ENCODE results near the gene GALNT10.

Gene GALNT10

GRCh38 chr5:154401931-154402330, 211.4 kb downstream of the GALNT10 start:
- no peak overlapping the region for H2AK5ac ChIP-seq (ENCODE audit: low read depth, low read length)
- no peak overlapping the region for H4K8ac ChIP-seq (ENCODE audit: low read depth, low read length)
- H2BK120ac ChIP-seq (ENCODE audit: low read depth, low read length) = no peak overlapping the region
- no peak overlapping the region for H3K18ac ChIP-seq (ENCODE audit: low read length)
- no peak overlapping the region for H3K4me3 ChIP-seq (ENCODE audit: low read length in 2 of 2)
- H3K9me3 ChIP-seq (replicated peaks in 1 of 2; ENCODE audit: control insufficient read depth in 2 of 2, insufficient read depth in 1 of 2, low read depth in 1 of 2, low read length in 2 of 2) = no peaks in the 10 kb centered on the region
- H3K79me1 ChIP-seq (ENCODE audit: low read depth, low read length) = no peaks in the 10 kb centered on the region
- H3K4me1 ChIP-seq (ENCODE audit: control insufficient read depth in 2 of 2, insufficient read depth in 1 of 2, low read depth in 1 of 2, low read length in 2 of 2) = peaks cover 5 to 6% of the 10 kb centered on the region in 2 donors
- no peak overlapping the region for H2BK5ac ChIP-seq (ENCODE audit: low read length)
- H2BK15ac ChIP-seq (ENCODE audit: low read length) = no peak overlapping the region
- peaks cover 0 to 3% (median 0%) of the 10 kb centered on the region in 3 experiments for H3K27me3 ChIP-seq (ENCODE audit: control insufficient read depth in 3 of 3, insufficient read depth in 3 of 3, low read depth in 1 of 3, low read length in 3 of 3)
- no peak overlapping the region for H3K9ac ChIP-seq (ENCODE audit: low read depth, low read length, poor library complexity)
- no peak overlapping the region for H2AFZ ChIP-seq (ENCODE audit: low read length)
- no CpG with 5 or more reads among the region's 9 CpGs for WGBS, 2 donors (ENCODE audit: extremely low coverage in 2 of 2, insufficient read length in 2 of 2, insufficient replicate concordance in 1 of 2)
- peaks cover 0 to 9% of the 10 kb centered on the region in 2 donors for H3K36me3 ChIP-seq (replicated peaks in 1 of 2; ENCODE audit: control insufficient read depth in 2 of 2, insufficient read depth in 2 of 2, low read length in 2 of 2)
- H3K4me2 ChIP-seq (ENCODE audit: insufficient read depth, low read length, poor library complexity, severe bottlenecking) = no peak overlapping the region
- H2BK12ac ChIP-seq (ENCODE audit: low read length) = no peak overlapping the region
- no peak overlapping the region for H3K27ac ChIP-seq (replicated peaks; ENCODE audit: low read length)
- no peak overlapping the region for H3K4ac ChIP-seq (ENCODE audit: low read length)
- H3K14ac ChIP-seq (ENCODE audit: low read length) = no peak overlapping the region
- H4K91ac ChIP-seq (ENCODE audit: low read depth, low read length, poor library complexity) = no peak overlapping the region
- no peak for DNase-seq (ENCODE audit: low spot score)
- H3K23ac ChIP-seq (ENCODE audit: low read depth, low read length, poor library complexity) = no peak overlapping the region

GRCh38 chr5:154402611-154403010, 212.1 kb downstream of the GALNT10 start:
- Histone ChIP-seq H3K9me3 (replicated peaks in 1 of 2; ENCODE audit: control insufficient read depth in 2 of 2, insufficient read depth in 1 of 2, low read depth in 1 of 2, low read length in 2 of 2) (no peaks in the 10 kb centered on the region), H4K91ac (ENCODE audit: low read depth, low read length, poor library complexity) (no peak overlapping the region), H2BK120ac (ENCODE audit: low read depth, low read length) (no peak overlapping the region), H2AK5ac (ENCODE audit: low read depth, low read length) (no peak overlapping the region), H3K23ac (ENCODE audit: low read depth, low read length, poor library complexity) (no peak overlapping the region), H3K79me1 (ENCODE audit: low read depth, low read length) (no peaks in the 10 kb centered on the region), H3K27ac (replicated peaks; ENCODE audit: low read length) (no peak overlapping the region), H2AFZ (ENCODE audit: low read length) (no peak overlapping the region), H3K4me1 (ENCODE audit: control insufficient read depth in 2 of 2, insufficient read depth in 1 of 2, low read depth in 1 of 2, low read length in 2 of 2) (peaks cover 5 to 6% of the 10 kb centered on the region in 2 donors), H3K9ac (ENCODE audit: low read depth, low read length, poor library complexity) (no peak overlapping the region), H2BK15ac (ENCODE audit: low read length) (peak overlapping the region; percentile 44), H3K18ac (ENCODE audit: low read length) (no peak overlapping the region), H3K4ac (ENCODE audit: low read length) (no peak overlapping the region), H2BK5ac (ENCODE audit: low read length) (no peak overlapping the region), H2BK12ac (ENCODE audit: low read length) (no peak overlapping the region), H3K14ac (ENCODE audit: low read length) (no peak overlapping the region), H3K4me2 (ENCODE audit: insufficient read depth, low read length, poor library complexity, severe bottlenecking) (no peak overlapping the region), H3K27me3 (ENCODE audit: control insufficient read depth in 3 of 3, insufficient read depth in 3 of 3, low read depth in 1 of 3, low read length in 3 of 3) (peaks cover 0 to 3% (median 0%) of the 10 kb centered on the region in 3 experiments), H4K8ac (ENCODE audit: low read depth, low read length) (no peak overlapping the region), H3K36me3 (replicated peaks in 1 of 2; ENCODE audit: control insufficient read depth in 2 of 2, insufficient read depth in 2 of 2, low read length in 2 of 2) (peaks cover 0 to 5% of the 10 kb centered on the region in 2 donors), H3K4me3 (ENCODE audit: low read length in 2 of 2) (no peak overlapping the region)
- WGBS, 2 donors (ENCODE audit: extremely low coverage in 2 of 2, insufficient read length in 2 of 2, insufficient replicate concordance in 1 of 2) = no CpG with 5 or more reads among the region's 10 CpGs
- DNase-seq (ENCODE audit: low spot score) = no peak

- H3K4me1 ChIP-seq (ENCODE audit: control insufficient read depth in 2 of 2, insufficient read depth in 1 of 2, low read depth in 1 of 2, low read length in 2 of 2) = peaks cover 5 to 6% of the 10 kb centered on the region in 2 donors
- no peak overlapping the region for H4K91ac ChIP-seq (ENCODE audit: low read depth, low read length, poor library complexity)
- H3K9me3 ChIP-seq (replicated peaks in 1 of 2; ENCODE audit: control insufficient read depth in 2 of 2, insufficient read depth in 1 of 2, low read depth in 1 of 2, low read length in 2 of 2) = no peaks in the 10 kb centered on the region
- no peak overlapping the region for H2BK120ac ChIP-seq (ENCODE audit: low read depth, low read length)
- H3K18ac ChIP-seq (ENCODE audit: low read length) = no peak overlapping the region
- H3K4me2 ChIP-seq (ENCODE audit: insufficient read depth, low read length, poor library complexity, severe bottlenecking) = no peak overlapping the region
- WGBS, 2 donors (ENCODE audit: extremely low coverage in 2 of 2, insufficient read length in 2 of 2, insufficient replicate concordance in 1 of 2) = no CpG with 5 or more reads among the region's 4 CpGs
- no peak for DNase-seq (ENCODE audit: low spot score)
- peaks cover 0 to 5% of the 10 kb centered on the region in 2 donors for H3K36me3 ChIP-seq (replicated peaks in 1 of 2; ENCODE audit: control insufficient read depth in 2 of 2, insufficient read depth in 2 of 2, low read length in 2 of 2)
- H3K14ac ChIP-seq (ENCODE audit: low read length) = no peak overlapping the region
- H3K4ac ChIP-seq (ENCODE audit: low read length) = no peak overlapping the region
- H2BK5ac ChIP-seq (ENCODE audit: low read length) = no peak overlapping the region
- H2BK15ac ChIP-seq (ENCODE audit: low read length) = peak overlapping the region; percentile 25
- H3K27me3 ChIP-seq (ENCODE audit: control insufficient read depth in 3 of 3, insufficient read depth in 3 of 3, low read depth in 1 of 3, low read length in 3 of 3) = peaks cover 0 to 3% (median 0%) of the 10 kb centered on the region in 3 experiments
- H3K27ac ChIP-seq (replicated peaks; ENCODE audit: low read length) = no peak overlapping the region
- H4K8ac ChIP-seq (ENCODE audit: low read depth, low read length) = no peak overlapping the region
- no peak overlapping the region for H2AK5ac ChIP-seq (ENCODE audit: low read depth, low read length)
- H2AFZ ChIP-seq (ENCODE audit: low read length) = no peak overlapping the region
- no peak overlapping the region for H3K23ac ChIP-seq (ENCODE audit: low read depth, low read length, poor library complexity)
- peak overlapping the region; percentile 38 for H3K9ac ChIP-seq (ENCODE audit: low read depth, low read length, poor library complexity)
- H3K4me3 ChIP-seq (ENCODE audit: low read length in 2 of 2) = no peak overlapping the region
- no peak overlapping the region for H2BK12ac ChIP-seq (ENCODE audit: low read length)
- no peaks in the 10 kb centered on the region for H3K79me1 ChIP-seq (ENCODE audit: low read depth, low read length)
Measured at GRCh38 chr5:154403234-154403633, 212.7 kb downstream of the GALNT10 start.

GRCh38 chr5:154403776-154404387, 213.3 kb downstream of the GALNT10 start:
- H3K36me3 ChIP-seq (replicated peaks in 1 of 2; ENCODE audit: control insufficient read depth in 2 of 2, insufficient read depth in 2 of 2, low read length in 2 of 2) = peaks cover 0 to 8% of the 10 kb centered on the region in 2 donors

More at GRCh38 chr5:154403776-154404387, 213.3 kb downstream of the GALNT10 start:
- peaks cover 5 to 6% of the 10 kb centered on the region in 2 donors for H3K4me1 ChIP-seq (ENCODE audit: control insufficient read depth in 2 of 2, insufficient read depth in 1 of 2, low read depth in 1 of 2, low read length in 2 of 2)
- H3K23ac ChIP-seq (ENCODE audit: low read depth, low read length, poor library complexity) = no peak overlapping the region
- H3K9me3 ChIP-seq (replicated peaks in 1 of 2; ENCODE audit: control insufficient read depth in 2 of 2, insufficient read depth in 1 of 2, low read depth in 1 of 2, low read length in 2 of 2) = no peaks in the 10 kb centered on the region
- no peak overlapping the region for H3K27ac ChIP-seq (replicated peaks; ENCODE audit: low read length)
- no peak overlapping the region for H2AK5ac ChIP-seq (ENCODE audit: low read depth, low read length)
- H3K4ac ChIP-seq (ENCODE audit: low read length) = peak overlapping the region; percentile 7
- peak overlapping the region; percentile 25 for H3K9ac ChIP-seq (ENCODE audit: low read depth, low read length, poor library complexity)
- no peak overlapping the region for H2BK120ac ChIP-seq (ENCODE audit: low read depth, low read length)
- no peak overlapping the region for H2BK12ac ChIP-seq (ENCODE audit: low read length)
- no peak overlapping the region for H2BK5ac ChIP-seq (ENCODE audit: low read length)
- no peak overlapping the region for H3K4me2 ChIP-seq (ENCODE audit: insufficient read depth, low read length, poor library complexity, severe bottlenecking)
- no peak overlapping the region for H4K8ac ChIP-seq (ENCODE audit: low read depth, low read length)
- WGBS, 2 donors (ENCODE audit: extremely low coverage in 2 of 2, insufficient read length in 2 of 2, insufficient replicate concordance in 1 of 2) = no CpG with 5 or more reads among the region's 8 CpGs
- H3K27me3 ChIP-seq (ENCODE audit: control insufficient read depth in 3 of 3, insufficient read depth in 3 of 3, low read depth in 1 of 3, low read length in 3 of 3) = peaks cover 0 to 3% (median 0%) of the 10 kb centered on the region in 3 experiments
- no peak overlapping the region for H3K4me3 ChIP-seq (ENCODE audit: low read length in 2 of 2)
- no peak for DNase-seq (ENCODE audit: low spot score)
- no peaks in the 10 kb centered on the region for H3K79me1 ChIP-seq (ENCODE audit: low read depth, low read length)
- H2AFZ ChIP-seq (ENCODE audit: low read length) = no peak overlapping the region
- peak overlapping the region; percentile 6 for H4K91ac ChIP-seq (ENCODE audit: low read depth, low read length, poor library complexity)
- H2BK15ac ChIP-seq (ENCODE audit: low read length) = no peak overlapping the region
- no peak overlapping the region for H3K18ac ChIP-seq (ENCODE audit: low read length)
- H3K14ac ChIP-seq (ENCODE audit: low read length) = peak overlapping the region; percentile 32
